ENCODE data around the gene DPP4.
"Not testable (repeated sequence)": the region's sequence is repeated elsewhere in the genome, so short reads cannot be mapped to it uniquely, and the experiment has no call there.

Gene DPP4

GRCh38 chr2:161955211-161955610 lies 118.8 kb downstream of the DPP4 start:
- DNase-seq (ENCODE audit: low read depth) = no peak

- no peak for DNase-seq (ENCODE audit: low read depth)
Observed at GRCh38 chr2:161954103-161954502, 119.9 kb downstream of the DPP4 start.

- DNase-seq (ENCODE audit: low read depth) = not testable (repeated sequence)
Observed at GRCh38 chr2:161953367-161953766, 120.6 kb downstream of the DPP4 start.

- DNase-seq (ENCODE audit: low read depth) = no peak
Observed at GRCh38 chr2:161952783-161953191, 121.2 kb downstream of the DPP4 start.

GRCh38 chr2:161947836-161948235 lies 126.2 kb downstream of the DPP4 start:
- no peak for DNase-seq (ENCODE audit: low read depth)

- no peak for DNase-seq (ENCODE audit: low read depth)
Observed at GRCh38 chr2:161947406-161947805, 126.6 kb downstream of the DPP4 start.

- DNase-seq (ENCODE audit: low read depth) = peak; percentile 12
Observed at GRCh38 chr2:161946489-161947107, 127.4 kb downstream of the DPP4 start.

GRCh38 chr2:161943011-161943410 lies 131.0 kb downstream of the DPP4 start:
- DNase-seq (ENCODE audit: low read depth) = peak; percentile 10

Measured in fibroblast of the conjunctiva (primary cell).